OCI-LY3 (cell line): ENCODE results near the gene TAC3.
"Not testable (repeated sequence)": the region's sequence is repeated elsewhere in the genome, so short reads cannot be mapped to it uniquely, and the experiment has no call there.

Experiments used
- H2AFZ ChIP-seq: fragments of 200-600, 300-600 bp; shearing (Covaris generic); 2 replicates; pipeline ENCODE4 v1.6.0; 2014; ENCODE audit warnings: antibody characterized with exemption, low read depth, low read length
- H3K27ac ChIP-seq: fragments of 200-600, 300-600 bp; sonication (generic); 2 replicates; pipeline ENCODE4 v1.5.1; 2014; ENCODE audit warnings: mild to moderate bottlenecking, low read length, moderate library complexity, mixed read lengths
- H3K27me3 ChIP-seq: fragments of 200-600, 300-600 bp; sonication (generic); 2 replicates; pipeline ENCODE4 v1.6.1; 2014; ENCODE audit warnings: low read depth, low read length, mixed read lengths
- H3K36me3 ChIP-seq: fragments of 200-600, 300-600 bp; sonication (generic); replicated peaks from 2 replicates; pipeline ENCODE3; 2014; ENCODE audit warnings: low read depth, low read length, mixed read lengths
- H3K4me1 ChIP-seq: fragments of 300-600, 200-600 bp; sonication (generic); 2 replicates; pipeline ENCODE4 v1.6.1; 2014; ENCODE audit warnings: low read length, mixed read lengths
- H3K4me2 ChIP-seq: fragments of 200-600, 300-600 bp; sonication (generic); 2 replicates; pipeline ENCODE4 v1.6.1; 2014; ENCODE audit warnings: low read length, mixed read lengths
- H3K4me3 ChIP-seq: fragments of 300-600, 200-600 bp; sonication (generic); 2 replicates; pipeline ENCODE4 v1.5.1; 2014; ENCODE audit warnings: antibody characterized with exemption, mild to moderate bottlenecking, low read length, moderate library complexity
- H3K79me2 ChIP-seq: fragments of 300-600, 200-600 bp; shearing (Covaris generic); 2 replicates; pipeline ENCODE4 v1.6.1; 2014; ENCODE audit warnings: mild to moderate bottlenecking, low read length, mixed read lengths
- H3K9ac ChIP-seq: fragments of 300-600, 200-600 bp; shearing (Covaris generic); 2 replicates; pipeline ENCODE4 v1.6.0; 2014; ENCODE audit warnings: mild to moderate bottlenecking, low read length, moderate library complexity
- H3K9me3 ChIP-seq: fragments of 200-600, 300-600 bp; shearing (Covaris generic); 2 replicates; pipeline ENCODE4 v1.6.1; 2014; ENCODE audit warnings: low read length, mixed read lengths; ENCODE audit not compliant: insufficient read depth
- H4K20me1 ChIP-seq: fragments of 200-600, 300-600 bp; sonication (generic); 2 replicates; pipeline ENCODE4 v1.6.1; 2016; ENCODE audit warnings: low read length, mixed read lengths; ENCODE audit not compliant: insufficient read depth
- EZH2phosphoT487 ChIP-seq: fragments of 200-600 bp; shearing (Covaris generic); IDR thresholded peaks from 2 replicates; pipeline ENCODE4 v1.6.1; 2018; ENCODE audit warnings: antibody characterized with exemption, mixed run types, low read depth
- TF ChIP-seq, protein P1 (sequence below): fragments of 200-600, 300-600 bp; sonication (generic); IDR thresholded peaks from 2 replicates; pipeline ENCODE4 v1.5.1; 2014; ENCODE audit warnings: antibody characterized with exemption, low read length, low read depth

TAC3 gene

DNA sequence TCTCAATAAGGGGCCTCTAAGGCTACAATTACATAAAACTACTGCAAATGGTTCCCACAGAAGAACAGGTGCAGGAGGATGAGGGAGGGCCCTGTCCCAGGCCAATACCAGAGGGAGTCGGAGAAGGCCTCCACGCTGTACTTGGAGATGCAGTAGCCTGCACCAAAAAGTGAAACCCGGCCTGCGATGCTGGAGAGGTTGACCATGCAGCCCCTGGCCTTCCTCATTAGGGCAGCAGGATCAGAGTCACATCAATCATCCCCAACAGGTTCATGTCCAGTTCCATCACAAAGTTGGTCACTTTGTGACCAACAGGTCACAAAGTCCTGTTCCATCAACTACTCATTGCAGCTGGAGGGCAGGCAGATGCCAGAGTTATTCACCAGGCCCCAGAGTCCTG lies 32.9 kb downstream of the TAC3 start:
- Histone ChIP-seq H3K9me3 (no peaks in the 10 kb centered on the region), H3K79me2 (no peaks in the 10 kb centered on the region), H3K36me3 (no peaks in the 10 kb centered on the region), H3K4me2 (no peak overlapping the region), H3K27ac (no peak overlapping the region), H4K20me1 (no peaks in the 10 kb centered on the region), H3K4me3 (no peak overlapping the region), H3K4me1 (peaks cover 3% of the 10 kb centered on the region; the same call in 1 of the 2 replicates), H2AFZ (no peak overlapping the region), H3K27me3 (peaks cover 6% of the 10 kb centered on the region), H3K9ac (no peak overlapping the region)
- TF ChIP-seq, protein P1, sequence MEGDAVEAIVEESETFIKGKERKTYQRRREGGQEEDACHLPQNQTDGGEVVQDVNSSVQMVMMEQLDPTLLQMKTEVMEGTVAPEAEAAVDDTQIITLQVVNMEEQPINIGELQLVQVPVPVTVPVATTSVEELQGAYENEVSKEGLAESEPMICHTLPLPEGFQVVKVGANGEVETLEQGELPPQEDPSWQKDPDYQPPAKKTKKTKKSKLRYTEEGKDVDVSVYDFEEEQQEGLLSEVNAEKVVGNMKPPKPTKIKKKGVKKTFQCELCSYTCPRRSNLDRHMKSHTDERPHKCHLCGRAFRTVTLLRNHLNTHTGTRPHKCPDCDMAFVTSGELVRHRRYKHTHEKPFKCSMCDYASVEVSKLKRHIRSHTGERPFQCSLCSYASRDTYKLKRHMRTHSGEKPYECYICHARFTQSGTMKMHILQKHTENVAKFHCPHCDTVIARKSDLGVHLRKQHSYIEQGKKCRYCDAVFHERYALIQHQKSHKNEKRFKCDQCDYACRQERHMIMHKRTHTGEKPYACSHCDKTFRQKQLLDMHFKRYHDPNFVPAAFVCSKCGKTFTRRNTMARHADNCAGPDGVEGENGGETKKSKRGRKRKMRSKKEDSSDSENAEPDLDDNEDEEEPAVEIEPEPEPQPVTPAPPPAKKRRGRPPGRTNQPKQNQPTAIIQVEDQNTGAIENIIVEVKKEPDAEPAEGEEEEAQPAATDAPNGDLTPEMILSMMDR: no peak
- TF ChIP-seq EZH2phosphoT487: no peak

DNA sequence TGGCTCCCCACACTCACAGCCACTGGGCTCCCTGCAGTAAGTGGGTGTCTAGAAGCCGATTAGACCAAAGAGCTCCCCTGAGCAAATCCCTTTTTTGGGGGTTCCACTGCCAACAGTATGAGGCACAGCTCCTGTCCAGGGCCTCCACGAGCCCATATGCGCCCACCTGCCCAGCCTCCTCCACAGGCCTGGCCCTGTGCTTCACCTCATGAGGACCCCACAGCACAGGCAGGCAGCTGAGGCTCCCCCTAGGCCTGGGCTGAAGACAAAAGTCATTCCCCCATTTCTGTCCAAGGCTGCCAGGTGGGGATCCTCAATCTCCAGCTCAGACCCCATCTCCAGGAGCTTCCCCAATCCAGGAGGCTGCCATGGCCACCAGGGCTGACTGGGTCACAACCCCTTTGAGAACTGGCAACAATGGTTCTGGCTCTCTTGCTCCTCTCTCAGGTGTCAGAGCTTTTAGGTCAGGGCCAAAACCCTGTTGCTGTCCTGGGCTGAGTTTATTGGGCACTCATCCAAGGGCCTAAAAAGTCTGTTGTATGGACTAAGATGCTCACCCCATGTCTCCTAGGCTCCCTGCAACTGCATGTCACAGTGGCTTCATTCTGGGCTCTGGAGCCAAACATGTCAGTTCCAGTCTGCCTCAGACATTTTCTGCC lies 33.6 kb downstream of the TAC3 start:
- not testable (repeated sequence) for H3K9ac ChIP-seq, H3K9me3 ChIP-seq, H3K4me2 ChIP-seq, H4K20me1 ChIP-seq, H2AFZ ChIP-seq, H3K36me3 ChIP-seq, H3K4me3 ChIP-seq, H3K4me1 ChIP-seq, H3K27me3 ChIP-seq, H3K79me2 ChIP-seq, H3K27ac ChIP-seq

DNA sequence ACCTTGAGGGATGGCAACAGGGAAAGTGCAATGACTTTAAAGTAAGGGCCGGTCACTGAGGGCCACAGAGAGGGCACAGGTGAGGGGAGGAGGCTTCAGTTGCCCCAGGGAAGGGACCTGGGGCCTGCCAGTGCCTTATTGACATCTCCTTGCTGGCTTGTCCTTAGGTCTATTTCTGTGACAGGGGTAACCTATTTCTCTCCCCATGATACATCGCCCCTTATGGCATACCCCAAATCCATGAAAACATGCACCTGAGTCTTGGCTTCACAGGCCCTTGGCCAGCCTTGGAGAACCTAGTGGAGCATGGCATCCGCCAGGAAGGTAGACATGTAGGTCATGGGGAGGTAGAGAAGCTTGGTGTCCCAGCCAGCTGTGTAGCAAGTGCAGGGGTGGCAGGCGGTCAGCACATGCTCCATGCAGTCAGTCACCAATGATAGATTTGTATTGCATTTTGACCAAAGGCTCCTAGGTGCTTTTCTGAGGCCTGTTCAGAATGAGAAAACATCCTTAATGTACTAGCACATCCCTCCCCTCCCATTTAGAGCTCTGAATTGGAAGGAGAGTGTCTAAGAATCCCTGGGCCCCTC lies 35.3 kb downstream of the TAC3 start:
- Histone ChIP-seq H3K79me2 (no peaks in the 10 kb centered on the region), H3K36me3 (no peaks in the 10 kb centered on the region), H3K27me3 (no peaks in the 10 kb centered on the region), H3K4me2 (no peak overlapping the region), H3K9ac (no peak overlapping the region), H3K4me1 (no peaks in the 10 kb centered on the region), H2AFZ (no peak overlapping the region), H3K4me3 (no peak overlapping the region), H4K20me1 (no peaks in the 10 kb centered on the region), H3K9me3 (no peaks in the 10 kb centered on the region), H3K27ac (no peak overlapping the region)
- TF ChIP-seq, protein P1: no peak
- TF ChIP-seq EZH2phosphoT487: no peak

DNA sequence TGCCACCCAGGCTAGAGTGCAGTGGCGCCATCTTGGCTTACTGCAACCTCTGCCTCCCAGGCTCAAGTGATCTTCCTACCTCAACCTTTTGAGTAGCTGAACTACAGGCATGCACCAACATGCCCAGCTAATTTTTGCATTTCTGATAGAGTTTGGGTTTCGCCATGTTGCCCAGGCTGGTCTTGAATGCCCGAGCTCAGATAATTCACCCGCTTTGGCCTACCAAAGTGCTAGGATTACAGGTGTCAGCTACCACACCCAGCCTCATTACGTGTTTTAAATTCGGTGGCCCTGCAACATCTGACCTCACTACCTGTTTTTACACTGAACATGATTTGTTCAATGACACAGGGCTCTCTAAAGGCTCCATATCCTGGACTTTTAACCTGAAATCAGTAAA lies 36.1 kb downstream of the TAC3 start:
- H3K36me3 ChIP-seq: no peaks in the 10 kb centered on the region
- H3K9me3 ChIP-seq: no peaks in the 10 kb centered on the region
- H2AFZ ChIP-seq: no peak overlapping the region
- H3K4me3 ChIP-seq: no peak overlapping the region
- H3K27me3 ChIP-seq: no peaks in the 10 kb centered on the region
- H3K4me1 ChIP-seq: no peaks in the 10 kb centered on the region
- no peak overlapping the region for H3K4me2 ChIP-seq
- no peak overlapping the region for H3K9ac ChIP-seq
- TF ChIP-seq, protein P1: no peak
- no peak for TF ChIP-seq EZH2phosphoT487
- no peaks in the 10 kb centered on the region for H3K79me2 ChIP-seq
- H3K27ac ChIP-seq: no peak overlapping the region
- no peaks in the 10 kb centered on the region for H4K20me1 ChIP-seq
